ENCODE data around the gene TNN.

DNA sequence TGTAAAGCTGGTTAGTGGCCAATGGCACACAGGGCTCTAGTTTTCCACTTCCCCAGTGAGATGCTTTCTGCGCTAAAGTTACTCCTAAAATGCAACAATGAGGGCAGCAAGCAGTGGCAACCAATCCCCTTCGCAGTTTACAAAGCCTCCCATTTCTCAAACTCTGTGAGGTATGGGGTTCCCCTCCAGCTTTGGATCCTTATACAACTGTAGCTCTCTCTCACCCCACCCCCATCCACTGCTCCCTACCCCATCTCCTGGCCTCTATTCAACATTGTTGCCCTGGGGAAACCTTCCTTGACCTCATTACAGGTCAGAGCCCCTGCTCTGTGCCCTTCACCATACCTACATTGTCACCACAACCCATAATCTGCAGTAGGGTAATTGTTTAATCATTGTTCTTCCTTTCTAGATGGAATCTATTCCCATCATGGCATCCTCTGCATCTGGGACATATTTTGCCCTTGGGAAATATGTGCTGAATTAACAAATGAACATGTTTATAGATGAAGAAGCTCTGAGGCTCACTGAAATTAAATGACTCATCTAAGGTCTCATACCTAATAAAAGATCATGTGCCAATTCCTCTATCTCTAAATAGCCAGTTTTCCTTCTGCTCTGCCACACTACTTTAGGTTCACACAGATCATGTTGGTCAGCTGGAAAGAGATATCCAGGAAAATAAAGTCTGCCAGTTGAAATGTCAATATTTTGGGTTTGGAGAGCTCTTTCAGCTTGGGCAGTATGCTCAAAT lies 112.4 kb downstream of the TNN start:
- TF ChIP-seq, protein P1, sequence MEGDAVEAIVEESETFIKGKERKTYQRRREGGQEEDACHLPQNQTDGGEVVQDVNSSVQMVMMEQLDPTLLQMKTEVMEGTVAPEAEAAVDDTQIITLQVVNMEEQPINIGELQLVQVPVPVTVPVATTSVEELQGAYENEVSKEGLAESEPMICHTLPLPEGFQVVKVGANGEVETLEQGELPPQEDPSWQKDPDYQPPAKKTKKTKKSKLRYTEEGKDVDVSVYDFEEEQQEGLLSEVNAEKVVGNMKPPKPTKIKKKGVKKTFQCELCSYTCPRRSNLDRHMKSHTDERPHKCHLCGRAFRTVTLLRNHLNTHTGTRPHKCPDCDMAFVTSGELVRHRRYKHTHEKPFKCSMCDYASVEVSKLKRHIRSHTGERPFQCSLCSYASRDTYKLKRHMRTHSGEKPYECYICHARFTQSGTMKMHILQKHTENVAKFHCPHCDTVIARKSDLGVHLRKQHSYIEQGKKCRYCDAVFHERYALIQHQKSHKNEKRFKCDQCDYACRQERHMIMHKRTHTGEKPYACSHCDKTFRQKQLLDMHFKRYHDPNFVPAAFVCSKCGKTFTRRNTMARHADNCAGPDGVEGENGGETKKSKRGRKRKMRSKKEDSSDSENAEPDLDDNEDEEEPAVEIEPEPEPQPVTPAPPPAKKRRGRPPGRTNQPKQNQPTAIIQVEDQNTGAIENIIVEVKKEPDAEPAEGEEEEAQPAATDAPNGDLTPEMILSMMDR (IDR thresholded peaks at IDR 0.05): no peak
- TF ChIP-seq POLR2AphosphoS5 (IDR thresholded peaks at IDR 0.05): no peak

Data from sigmoid colon (tissue), 4 donors.